ENCODE measurements around the gene IGSF23. TPM values are rescaled to one million over a fixed set of nuclear protein-coding genes. Genes with fewer than 3 reads are reported as not detected.
"Not testable (repeated sequence)": the region's sequence is repeated elsewhere in the genome, so short reads cannot be mapped to it uniquely, and the experiment has no call there.

The IGSF23 gene
- total and polyA plus RNA-seq, 2 experiments from 2014 or later = 0.63 TPM; not detected in 1

DNA sequence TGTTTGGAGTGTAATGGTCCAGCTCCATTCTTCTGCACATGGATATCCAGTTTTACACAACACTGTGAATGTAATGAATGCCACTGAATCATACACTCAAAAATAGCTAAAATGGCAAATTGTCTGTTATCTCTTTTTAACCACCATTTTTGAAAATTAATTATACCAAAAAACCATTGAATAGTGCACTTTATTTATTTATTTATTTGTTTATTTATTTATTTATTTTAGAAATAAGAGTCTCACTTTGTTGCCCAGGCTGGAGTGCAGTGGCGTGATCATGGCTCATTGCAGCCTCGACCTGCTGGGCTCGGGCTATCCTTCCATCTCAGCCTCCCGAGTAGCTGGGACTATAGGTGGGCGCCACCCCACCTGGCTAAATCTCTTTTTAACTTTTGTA lies 50.6 kb downstream of the IGSF23 start:
- TF ChIP-seq EZH2 (IDR thresholded peaks at IDR 0.05; ENCODE audit: insufficient read depth, poor library complexity, severe bottlenecking) (no peak), EZH2phosphoT487 (IDR thresholded peaks at IDR 0.05; ENCODE audit: insufficient read depth, low read depth) (no peak)
- H3K9me3 ChIP-seq (ENCODE audit: low read depth) = no peaks in the 10 kb centered on the region
- no peaks in the 10 kb centered on the region for H3K27me3 ChIP-seq (replicated peaks; ENCODE audit: insufficient read depth)
- in situ Hi-C loops (cut with MboI) = no loop called here
- H3K79me2 ChIP-seq (ENCODE audit: insufficient read depth) = no peaks in the 10 kb centered on the region
- no peak overlapping the region for H2AFZ ChIP-seq
- H4K20me1 ChIP-seq (ENCODE audit: insufficient read depth) = no peaks in the 10 kb centered on the region
- H3K36me3 ChIP-seq (ENCODE audit: low read depth) = peaks cover 37% of the 10 kb centered on the region
- no peak overlapping the region for H3K27ac ChIP-seq
- H3K9ac ChIP-seq = no peak overlapping the region
- 98% methylated on average over 5 of the region's 5 CpGs for WGBS, 2 experiments (ENCODE audit: low coverage in 1 of 2, low lambda C conversion rate in 2 of 2, missing lambda C conversion rate in 2 of 2)
- no peak overlapping the region for H3K4me3 ChIP-seq
- H3F3A ChIP-seq (ENCODE audit: insufficient read depth) = peaks cover 22% of the 10 kb centered on the region
- no peaks in the 10 kb centered on the region for H3K4me1 ChIP-seq (ENCODE audit: insufficient read depth)
- H3K9me2 ChIP-seq (ENCODE audit: insufficient read depth) = no peaks in the 10 kb centered on the region
- no peak for DNase-seq
- no peak overlapping the region for H3K4me2 ChIP-seq (ENCODE audit: unreplicated experiment)

DNA sequence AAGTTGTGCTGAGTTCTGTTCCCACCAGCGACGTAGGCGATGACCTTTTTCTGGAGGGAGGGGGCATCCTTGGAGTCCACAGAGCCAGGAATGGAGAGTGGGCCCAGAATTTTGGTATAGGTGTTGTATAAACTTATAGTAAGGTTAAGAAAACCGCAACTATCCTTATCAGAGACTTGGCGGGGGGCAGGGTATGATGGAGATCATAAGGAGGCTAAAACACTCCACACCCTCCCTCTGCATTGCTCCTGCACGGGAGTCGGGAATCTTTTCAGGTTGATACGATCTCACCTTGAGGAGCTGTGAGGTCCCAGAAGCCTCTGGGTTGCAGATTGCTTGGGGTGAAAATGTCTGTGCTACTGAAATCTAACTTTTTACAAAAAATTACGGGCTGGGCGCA lies 51.6 kb downstream of the IGSF23 start:
- 92 to 95% methylated on average over 10 of the region's 10 CpGs for WGBS, 2 experiments (ENCODE audit: low coverage in 1 of 2, low lambda C conversion rate in 2 of 2, missing lambda C conversion rate in 2 of 2)
- Histone ChIP-seq H3K9me3 (ENCODE audit: low read depth) (no peaks in the 10 kb centered on the region), H3K9ac (no peak overlapping the region), H2AFZ (no peak overlapping the region), H3K79me2 (ENCODE audit: insufficient read depth) (no peaks in the 10 kb centered on the region), H3K9me2 (ENCODE audit: insufficient read depth) (no peaks in the 10 kb centered on the region), H4K20me1 (ENCODE audit: insufficient read depth) (no peaks in the 10 kb centered on the region), H3K4me1 (ENCODE audit: insufficient read depth) (no peaks in the 10 kb centered on the region), H3K27ac (no peak overlapping the region), H3K36me3 (ENCODE audit: low read depth) (peaks cover 31% of the 10 kb centered on the region), H3F3A (ENCODE audit: insufficient read depth) (peaks cover 22% of the 10 kb centered on the region), H3K4me2 (ENCODE audit: unreplicated experiment) (no peak overlapping the region), H3K4me3 (no peak overlapping the region), H3K27me3 (replicated peaks; ENCODE audit: insufficient read depth) (no peaks in the 10 kb centered on the region)
- in situ Hi-C loops (cut with MboI) = no loop called here
- no peak for TF ChIP-seq EZH2phosphoT487 (IDR thresholded peaks at IDR 0.05; ENCODE audit: insufficient read depth, low read depth)
- TF ChIP-seq EZH2 (IDR thresholded peaks at IDR 0.05; ENCODE audit: insufficient read depth, poor library complexity, severe bottlenecking) = no peak
- DNase-seq = no peak

DNA sequence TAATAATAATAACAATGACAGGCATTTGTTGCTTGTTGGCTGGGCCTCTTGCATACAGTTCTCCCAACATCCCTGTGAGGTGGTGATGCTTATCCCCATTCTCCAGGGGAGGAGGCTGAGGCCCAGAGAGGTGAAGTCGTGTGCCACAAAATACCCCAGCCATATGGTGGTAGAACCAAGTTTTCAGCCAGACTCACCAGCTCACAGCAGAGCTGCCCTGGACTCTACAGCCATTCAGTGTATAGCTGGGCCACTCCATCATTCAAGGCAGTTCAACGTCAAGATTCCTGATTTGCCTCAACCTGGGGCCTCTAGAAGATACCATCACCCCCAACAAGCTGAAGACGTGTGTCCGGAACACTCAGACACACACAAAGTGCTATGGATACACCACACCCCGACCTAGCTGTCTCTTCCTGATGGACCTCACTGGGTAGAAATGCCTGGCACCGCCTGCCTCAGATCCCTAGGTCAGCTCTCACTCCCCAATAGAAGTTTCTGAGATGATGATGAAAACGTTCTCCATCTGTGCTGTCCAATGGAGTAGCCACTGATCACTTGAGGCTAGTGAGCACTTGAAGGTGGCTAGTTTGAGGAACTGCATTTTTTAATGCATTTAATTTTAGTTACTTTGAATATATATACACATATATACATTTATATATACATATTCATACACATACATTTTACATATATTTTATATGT lies 53.6 kb downstream of the IGSF23 start:
- H3K9me3 ChIP-seq (ENCODE audit: low read depth) = no peaks in the 10 kb centered on the region
- H3K4me2 ChIP-seq (ENCODE audit: unreplicated experiment) = no peak overlapping the region
- H3K9ac ChIP-seq = no peak overlapping the region
- no peak for TF ChIP-seq EZH2phosphoT487 (IDR thresholded peaks at IDR 0.05; ENCODE audit: insufficient read depth, low read depth)
- no peak for TF ChIP-seq EZH2 (IDR thresholded peaks at IDR 0.05; ENCODE audit: insufficient read depth, poor library complexity, severe bottlenecking)
- 79 to 82% methylated on average over 7 of the region's 7 CpGs for WGBS, 2 experiments (ENCODE audit: low coverage in 1 of 2, low lambda C conversion rate in 2 of 2, missing lambda C conversion rate in 2 of 2)
- H2AFZ ChIP-seq = no peak overlapping the region
- no peak overlapping the region for H3K4me3 ChIP-seq
- peaks cover 22% of the 10 kb centered on the region for H3F3A ChIP-seq (ENCODE audit: insufficient read depth)
- H3K79me2 ChIP-seq (ENCODE audit: insufficient read depth) = no peaks in the 10 kb centered on the region
- H4K20me1 ChIP-seq (ENCODE audit: insufficient read depth) = no peaks in the 10 kb centered on the region
- no peak for DNase-seq
- in situ Hi-C loops (cut with MboI) = no loop called here
- no peak overlapping the region for H3K27ac ChIP-seq
- H3K36me3 ChIP-seq (ENCODE audit: low read depth) = peaks cover 14% of the 10 kb centered on the region
- H3K4me1 ChIP-seq (ENCODE audit: insufficient read depth) = no peaks in the 10 kb centered on the region
- no peaks in the 10 kb centered on the region for H3K9me2 ChIP-seq (ENCODE audit: insufficient read depth)
- H3K27me3 ChIP-seq (replicated peaks; ENCODE audit: insufficient read depth) = no peaks in the 10 kb centered on the region

DNA sequence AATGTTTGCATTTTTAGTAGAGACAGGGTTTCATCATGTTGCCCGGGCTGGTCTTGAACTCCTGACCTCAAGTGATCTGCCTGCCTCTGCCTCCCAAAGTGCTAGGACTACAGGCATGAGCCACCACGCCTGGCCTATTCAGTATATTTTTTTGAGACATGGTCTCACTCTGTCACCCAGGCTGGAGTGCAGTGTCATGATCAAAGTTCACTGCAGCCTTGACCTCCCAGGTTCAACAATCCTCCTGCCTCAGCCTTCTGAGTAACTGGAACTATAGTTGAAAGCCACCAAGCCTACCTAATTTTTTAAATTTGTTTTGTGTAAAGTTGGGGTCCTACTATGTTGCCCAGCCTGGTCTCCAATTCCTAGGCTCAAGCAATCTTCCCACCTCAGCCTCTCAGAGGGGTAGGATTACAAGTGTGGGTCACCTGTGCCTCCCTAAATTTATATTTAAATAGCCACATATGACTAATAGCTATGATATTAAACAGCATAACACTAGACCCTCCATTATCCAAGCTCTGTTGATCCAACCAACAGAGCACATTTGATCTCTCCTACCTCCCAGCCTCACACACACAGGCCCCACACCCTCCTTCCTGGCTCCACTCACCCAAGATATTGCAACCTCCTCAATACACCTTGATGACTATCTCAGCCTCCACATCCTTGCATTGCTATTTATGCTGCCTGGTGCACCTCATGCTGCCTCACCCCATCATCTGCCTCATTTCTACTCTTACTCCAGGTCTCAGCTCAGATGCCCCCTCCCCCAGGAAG lies 55.8 kb downstream of the IGSF23 start:
- Histone ChIP-seq H3K9me3 (ENCODE audit: low read depth) (no peaks in the 10 kb centered on the region), H4K20me1 (ENCODE audit: insufficient read depth) (no peaks in the 10 kb centered on the region), H2AFZ (no peak overlapping the region), H3K27me3 (replicated peaks; ENCODE audit: insufficient read depth) (no peaks in the 10 kb centered on the region), H3K4me1 (ENCODE audit: insufficient read depth) (no peaks in the 10 kb centered on the region), H3K27ac (no peak overlapping the region), H3K4me2 (ENCODE audit: unreplicated experiment) (no peak overlapping the region), H3K9ac (no peak overlapping the region), H3K4me3 (no peak overlapping the region), H3K36me3 (ENCODE audit: low read depth) (no peaks in the 10 kb centered on the region), H3K9me2 (ENCODE audit: insufficient read depth) (no peaks in the 10 kb centered on the region), H3F3A (ENCODE audit: insufficient read depth) (0 out of 2 replicates have a peak, but pooled peaks cover 9% of the 10 kb centered on the region), H3K79me2 (ENCODE audit: insufficient read depth) (no peaks in the 10 kb centered on the region)
- TF ChIP-seq EZH2phosphoT487 (IDR thresholded peaks at IDR 0.05; ENCODE audit: insufficient read depth, low read depth) (no peak), EZH2 (IDR thresholded peaks at IDR 0.05; ENCODE audit: insufficient read depth, poor library complexity, severe bottlenecking) (no peak)
- in situ Hi-C loops (cut with MboI) = no loop called here
- 70 to 75% methylated on average over 2 of the region's 2 CpGs for WGBS, 2 experiments (ENCODE audit: low coverage in 1 of 2, low lambda C conversion rate in 2 of 2, missing lambda C conversion rate in 2 of 2)
- no peak for DNase-seq

DNA sequence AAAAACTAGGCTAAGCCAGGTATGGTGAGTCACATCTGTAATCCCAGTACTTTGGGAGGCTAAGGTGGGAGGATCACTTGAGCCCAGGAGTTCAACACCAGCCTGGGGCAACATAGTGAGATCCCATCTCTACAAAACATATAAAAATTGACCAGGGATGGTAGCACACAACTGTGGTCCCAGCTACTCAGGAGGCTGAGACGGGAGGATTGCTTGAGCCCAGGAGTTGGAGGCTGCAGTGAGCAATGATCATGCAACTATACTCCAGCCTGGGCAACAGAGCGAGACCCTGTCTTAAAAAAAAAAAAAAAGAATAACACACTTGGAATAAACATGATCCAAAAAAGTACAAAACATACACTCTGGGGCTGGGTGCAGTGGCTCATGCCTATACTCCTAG lies 56.7 kb downstream of the IGSF23 start:
- H3F3A ChIP-seq (ENCODE audit: insufficient read depth); H3K36me3 ChIP-seq (ENCODE audit: low read depth); in situ Hi-C loops (cut with MboI); DNase-seq; H3K9me3 ChIP-seq (ENCODE audit: low read depth); H3K27ac ChIP-seq; H2AFZ ChIP-seq; H3K9ac ChIP-seq; H3K9me2 ChIP-seq (ENCODE audit: insufficient read depth); H3K4me2 ChIP-seq (ENCODE audit: unreplicated experiment); H3K79me2 ChIP-seq (ENCODE audit: insufficient read depth); H3K4me3 ChIP-seq; H3K4me1 ChIP-seq (ENCODE audit: insufficient read depth); H3K27me3 ChIP-seq (replicated peaks; ENCODE audit: insufficient read depth); H4K20me1 ChIP-seq (ENCODE audit: insufficient read depth): not testable (repeated sequence)
- WGBS, 2 experiments (ENCODE audit: low coverage in 1 of 2, low lambda C conversion rate in 2 of 2, missing lambda C conversion rate in 2 of 2) = 87 to 97% methylated on average over 2 of the region's 2 CpGs

All from GM23248 (cell line).